Measurements from ENCODE around the gene TRIML2. TPM values are rescaled to one million over a fixed set of nuclear protein-coding genes. Genes with fewer than 3 reads are reported as not detected.

The TRIML2 gene
- total and polyA plus RNA-seq, 4 donors, result not detected

- Histone ChIP-seq H3K9me3 (ENCODE audit: control insufficient read depth in 4 of 4, low read length in 3 of 4) (no peaks in the 10 kb centered on the region), H3K9ac (ENCODE audit: low read depth in 1 of 2, low read length in 2 of 2) (no peak overlapping the region), H3K27ac (ENCODE audit: low read depth in 1 of 2, low read length in 2 of 2) (no peak overlapping the region), H3K27me3 (ENCODE audit: control insufficient read depth in 4 of 4, insufficient read depth in 4 of 4, low read length in 3 of 4) (no peaks in the 10 kb centered on the region), H3K36me3 (ENCODE audit: control insufficient read depth in 4 of 4, insufficient read depth in 3 of 4, low read depth in 1 of 4, low read length in 3 of 4) (no peaks in the 10 kb centered on the region), H3K4me3 (ENCODE audit: low read depth in 1 of 3, low read length in 3 of 3) (no peak overlapping the region), H3K4me1 (ENCODE audit: control insufficient read depth in 4 of 4, insufficient read depth in 4 of 4, low read length in 3 of 4) (no peaks in the 10 kb centered on the region)
- 79% methylated on average over 16 of the region's 16 CpGs for WGBS
- TF ChIP-seq FOXA2 (IDR thresholded peaks at IDR 0.05) (no peak), CTCF (IDR thresholded peaks at IDR 0.05; ENCODE audit: low read depth, low read length, missing input control) (no peak), ATF3 (IDR thresholded peaks at IDR 0.05) (no peak), NR2F2 (IDR thresholded peaks at IDR 0.05) (no peak), HNF4A (conservative IDR thresholded peaks at IDR 0.05) (no peak)
- DNase-seq (ENCODE audit: low spot score), result no peak
Observed at GRCh38 chr4:188117631-188118324, 8.4 kb upstream of the TRIML2 start.

GRCh38 chr4:188113156-188113555, 3.8 kb upstream of the TRIML2 start:
- WGBS, result 78% methylated on average over 9 of the region's 9 CpGs
- no peak overlapping the region for H3K9ac ChIP-seq (ENCODE audit: low read depth in 1 of 2, low read length in 2 of 2)
- TF ChIP-seq TAF1 (conservative IDR thresholded peaks at IDR 0.05) (no peak), CTCF (IDR thresholded peaks at IDR 0.05; ENCODE audit: low read depth, low read length, missing input control) (no peak), RAD21 (IDR thresholded peaks at IDR 0.05) (no peak), HNF4A (conservative IDR thresholded peaks at IDR 0.05) (no peak)

GRCh38 chr4:188111955-188112354, 2.6 kb upstream of the TRIML2 start:
- no peak overlapping the region for H3K27ac ChIP-seq (ENCODE audit: low read depth in 1 of 2, low read length in 2 of 2)
- H3K9ac ChIP-seq (ENCODE audit: low read depth in 1 of 2, low read length in 2 of 2), result no peak overlapping the region
- no peaks in the 10 kb centered on the region for H3K36me3 ChIP-seq (ENCODE audit: control insufficient read depth in 4 of 4, insufficient read depth in 3 of 4, low read depth in 1 of 4, low read length in 3 of 4)
- peaks cover 0 to 3% (median 0%) of the 10 kb centered on the region in 4 donors for H3K27me3 ChIP-seq (ENCODE audit: control insufficient read depth in 4 of 4, insufficient read depth in 4 of 4, low read length in 3 of 4)
- no peak for DNase-seq (ENCODE audit: low spot score)
- no peak overlapping the region for H3K4me3 ChIP-seq (ENCODE audit: low read depth in 1 of 3, low read length in 3 of 3)
- 78% methylated on average over 6 of the region's 6 CpGs for WGBS
- H3K9me3 ChIP-seq (ENCODE audit: control insufficient read depth in 4 of 4, low read length in 3 of 4), result no peaks in the 10 kb centered on the region
- H3K4me1 ChIP-seq (ENCODE audit: control insufficient read depth in 4 of 4, insufficient read depth in 4 of 4, low read length in 3 of 4), result no peaks in the 10 kb centered on the region
- TF ChIP-seq RXRA (IDR thresholded peaks at IDR 0.05), result no peak
- no peak for TF ChIP-seq TAF1 (conservative IDR thresholded peaks at IDR 0.05)
- no peak for TF ChIP-seq FOXA1 (IDR thresholded peaks at IDR 0.05)
- no peak for TF ChIP-seq YY1 (IDR thresholded peaks at IDR 0.05)
- TF ChIP-seq CTCF (IDR thresholded peaks at IDR 0.05; ENCODE audit: low read depth, low read length, missing input control), result no peak
- TF ChIP-seq FOXA2 (IDR thresholded peaks at IDR 0.05), result no peak
- TF ChIP-seq RAD21 (IDR thresholded peaks at IDR 0.05), result no peak
- TF ChIP-seq ATF3 (IDR thresholded peaks at IDR 0.05), result no peak
- no peak for TF ChIP-seq EGR1 (IDR thresholded peaks at IDR 0.05; ENCODE audit: low read depth in 2 of 2)
- TF ChIP-seq ZBTB33 (IDR thresholded peaks at IDR 0.05), result no peak
- TF ChIP-seq JUND (IDR thresholded peaks at IDR 0.05), result no peak
- TF ChIP-seq MAX (IDR thresholded peaks at IDR 0.05), result no peak
- no peak for TF ChIP-seq GABPA (IDR thresholded peaks at IDR 0.05 in 1 of 2, conservative IDR thresholded peaks at IDR 0.05 in 1 of 2)
- no peak for TF ChIP-seq HNF4A (conservative IDR thresholded peaks at IDR 0.05)
- no peak for TF ChIP-seq NR2F2 (IDR thresholded peaks at IDR 0.05)
- TF ChIP-seq SP1 (IDR thresholded peaks at IDR 0.05), result no peak

More at GRCh38 chr4:188113156-188113555, 3.8 kb upstream of the TRIML2 start:
- Histone ChIP-seq H3K27ac (ENCODE audit: low read depth in 1 of 2, low read length in 2 of 2) (no peak overlapping the region), H3K4me3 (ENCODE audit: low read depth in 1 of 3, low read length in 3 of 3) (no peak overlapping the region), H3K36me3 (ENCODE audit: control insufficient read depth in 4 of 4, insufficient read depth in 3 of 4, low read depth in 1 of 4, low read length in 3 of 4) (no peaks in the 10 kb centered on the region), H3K4me1 (ENCODE audit: control insufficient read depth in 4 of 4, insufficient read depth in 4 of 4, low read length in 3 of 4) (no peaks in the 10 kb centered on the region), H3K27me3 (ENCODE audit: control insufficient read depth in 4 of 4, insufficient read depth in 4 of 4, low read length in 3 of 4) (no peaks in the 10 kb centered on the region), H3K9me3 (ENCODE audit: control insufficient read depth in 4 of 4, low read length in 3 of 4) (no peaks in the 10 kb centered on the region)
- DNase-seq (ENCODE audit: low spot score), result no peak
